Measurements from ENCODE around the gene IRAK3.

- TF ChIP-seq CTCF (IDR thresholded peaks at IDR 0.05; ENCODE audit: insufficient read depth, low read depth, low read length): no peak
- TF ChIP-seq EZH2 (IDR thresholded peaks at IDR 0.05; ENCODE audit: insufficient read depth, low read length): no peak
Observed at GRCh38 chr12:66237505-66238175, 48.6 kb downstream of the IRAK3 start.
